Stimulated activated CD4-positive, alpha-beta T cell treated with anti-CD3 and anti-CD28 coated beads, Interleukin-4, amount 100 ng/mL, for 48 hours (primary cell): Measurements from ENCODE around the gene BCAT1.
"Not testable (repeated sequence)": the region's sequence is repeated elsewhere in the genome, so short reads cannot be mapped to it uniquely, and the experiment has no call there.

ENCODE experiments used
- DNase-seq, 2 donors: peaks; one replicate each; pipeline ENCODE4 v3.0.0-alpha.2; 2020; ENCODE audit warnings: low read depth in 2 of 2

Gene BCAT1

DNA sequence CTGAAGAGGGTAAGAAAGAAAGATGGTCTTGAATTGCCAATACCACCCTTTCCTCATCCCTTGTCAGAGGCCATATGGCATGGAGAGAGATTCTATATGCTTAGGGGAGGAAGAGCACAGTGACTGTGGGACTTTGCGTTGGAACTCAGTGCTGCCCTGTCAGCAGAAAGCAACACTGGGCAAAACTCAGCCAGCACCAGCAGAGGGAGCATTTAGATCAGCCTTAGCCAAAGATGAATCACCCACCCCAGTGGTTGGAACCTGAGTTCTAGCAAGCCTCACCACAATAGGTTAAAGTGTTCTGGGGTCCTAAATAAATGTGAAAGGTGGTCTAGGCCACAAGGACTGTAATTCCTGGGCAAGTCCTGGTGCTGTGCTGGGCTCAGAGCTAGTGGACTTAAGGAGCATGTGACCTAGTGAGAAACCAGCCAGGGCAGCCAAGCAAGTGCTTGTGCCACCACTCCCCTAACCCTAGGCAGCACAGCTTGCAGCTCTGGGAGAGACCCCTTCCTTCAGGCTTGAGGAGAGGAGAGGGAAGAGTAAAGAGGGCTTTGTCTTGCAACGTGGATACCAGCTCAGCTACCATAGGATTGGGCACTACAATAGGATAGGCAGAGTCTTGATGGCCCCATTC, 11.4 kb upstream of the BCAT1 start:
- peak; percentile 32 to 39 for DNase-seq

GRCh38 chr12:24956351-24956750, 7.5 kb upstream of the BCAT1 start:
- not testable (repeated sequence) for DNase-seq

GRCh38 chr12:24955853-24956252, 7.0 kb upstream of the BCAT1 start:
- DNase-seq: no peak

DNA sequence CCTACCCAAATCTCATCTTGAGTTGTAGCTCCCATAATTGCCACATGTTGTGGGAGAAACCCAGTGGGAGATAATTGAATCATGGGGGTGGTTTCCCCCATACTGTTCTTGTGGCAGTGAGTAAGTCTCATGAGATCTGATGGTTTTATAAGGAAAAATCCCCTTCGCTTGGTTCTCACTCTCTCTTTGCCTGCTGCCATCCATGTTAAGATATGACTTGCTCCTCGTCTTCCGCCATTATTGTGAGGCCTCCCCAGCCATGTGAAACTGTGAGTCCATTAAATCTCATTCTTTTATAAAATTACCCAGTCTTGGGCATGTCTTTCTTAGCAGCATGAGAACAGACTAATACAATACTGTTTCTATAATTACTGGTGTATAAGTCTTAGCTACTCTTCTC, 6.5 kb upstream of the BCAT1 start:
- peak in 1 of 2 donors; percentile 9 for DNase-seq

DNA sequence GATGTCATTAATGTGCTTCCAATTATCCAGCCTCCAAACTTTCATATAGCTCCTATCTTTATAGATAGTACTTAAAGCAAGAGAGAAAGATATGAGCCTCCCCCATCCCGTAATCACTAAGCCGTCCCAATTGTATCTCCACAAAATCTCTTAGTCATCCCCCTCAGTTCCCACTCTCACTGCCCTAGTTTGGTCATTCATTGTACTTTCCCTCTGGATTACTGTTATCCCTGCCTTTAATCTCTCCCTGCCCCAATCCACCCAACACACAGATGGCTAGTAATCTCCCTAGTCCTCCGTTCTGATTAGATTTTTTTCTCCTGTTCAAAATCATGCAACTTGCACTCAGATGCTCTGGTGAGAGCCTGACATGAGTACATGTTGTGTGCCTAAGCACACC, 5.4 kb upstream of the BCAT1 start:
- DNase-seq: no peak

GRCh38 chr12:24952389-24952788, 3.5 kb upstream of the BCAT1 start:
- DNase-seq: no peak

GRCh38 chr12:24950231-24950834, 1.4 kb upstream of the BCAT1 start:
- DNase-seq: no peak

- DNase-seq: peak in 1 of 2 donors; percentile 21
Measured at GRCh38 chr12:24948420-24948756, 513 bp downstream of the BCAT1 start.

DNA sequence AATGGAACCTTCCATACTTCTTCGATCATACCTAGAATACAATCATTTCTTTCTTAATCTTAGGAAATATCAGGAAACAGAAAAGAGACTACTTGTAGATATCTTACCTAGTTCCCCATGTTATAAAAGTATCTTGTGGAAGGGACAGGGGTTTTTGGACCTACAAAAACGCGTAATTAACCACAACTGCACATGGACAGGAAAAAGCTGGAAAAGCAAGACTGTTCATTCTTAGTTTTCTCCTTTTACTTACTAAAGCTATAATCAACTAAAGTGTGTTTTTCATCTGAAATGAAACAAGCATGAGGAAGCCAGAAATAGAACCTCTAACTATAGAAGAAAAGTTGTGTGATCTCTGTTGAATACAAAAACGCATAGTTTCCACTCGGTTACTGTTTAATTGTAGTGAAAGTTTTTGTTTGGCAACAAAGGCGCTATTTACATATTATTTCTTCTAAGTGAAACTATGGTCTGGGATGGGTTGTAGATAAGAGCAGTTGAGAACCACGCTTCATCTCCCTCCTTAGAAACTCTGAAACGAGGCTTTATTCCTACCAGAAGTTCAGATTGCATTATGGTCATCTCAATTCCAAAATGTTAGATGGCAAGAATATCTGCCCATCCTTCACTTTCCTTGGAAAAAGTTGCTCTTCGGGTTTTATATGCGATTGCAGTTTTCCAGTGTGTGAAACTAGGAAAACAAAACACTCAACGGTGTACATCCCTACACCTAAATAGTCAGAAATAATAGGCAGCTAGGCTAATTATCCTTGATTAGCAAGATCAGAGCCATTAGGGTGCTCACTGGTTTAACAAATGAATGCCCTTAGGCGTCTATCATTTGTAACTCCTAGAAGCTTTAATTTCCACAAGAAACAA, 1.1 kb downstream of the BCAT1 start:
- no peak for DNase-seq

DNA sequence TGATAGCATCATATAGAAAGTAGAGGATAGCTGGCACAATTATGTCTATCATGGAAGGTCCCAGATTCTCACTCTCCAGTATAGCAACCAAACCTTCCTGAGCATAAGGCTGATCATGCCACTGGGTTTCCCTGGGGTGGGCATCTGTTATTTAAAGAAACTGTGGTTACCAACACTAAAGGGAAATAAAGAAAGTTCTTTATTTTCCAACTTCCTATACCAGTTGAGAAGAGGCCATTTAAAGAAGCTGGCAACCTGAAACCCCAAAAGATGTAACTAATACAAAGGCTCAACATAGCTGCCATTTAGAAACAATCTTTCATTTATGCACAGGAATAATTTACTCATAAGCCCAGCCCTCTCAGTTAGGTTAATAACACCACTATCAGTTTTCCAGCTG, 3.1 kb downstream of the BCAT1 start:
- no peak for DNase-seq

DNA sequence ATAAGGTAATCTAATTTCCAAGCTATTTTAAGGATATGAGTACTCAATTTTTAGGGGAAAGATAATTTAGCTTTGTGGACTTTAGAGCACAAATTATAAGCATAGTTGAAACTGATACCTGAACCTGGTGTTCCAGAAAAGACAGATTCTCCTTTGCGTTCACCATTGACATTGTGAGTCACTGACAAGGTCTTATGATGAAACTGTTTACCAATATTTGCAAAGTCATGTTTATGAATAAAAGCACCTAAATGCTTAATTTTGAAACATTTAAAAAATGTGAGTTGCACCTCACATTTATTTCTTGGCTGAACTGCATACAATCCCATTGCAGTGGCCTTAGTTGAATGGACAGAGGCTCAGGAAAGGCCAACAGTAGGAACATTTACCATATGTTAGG, 3.9 kb downstream of the BCAT1 start:
- DNase-seq: no peak

DNA sequence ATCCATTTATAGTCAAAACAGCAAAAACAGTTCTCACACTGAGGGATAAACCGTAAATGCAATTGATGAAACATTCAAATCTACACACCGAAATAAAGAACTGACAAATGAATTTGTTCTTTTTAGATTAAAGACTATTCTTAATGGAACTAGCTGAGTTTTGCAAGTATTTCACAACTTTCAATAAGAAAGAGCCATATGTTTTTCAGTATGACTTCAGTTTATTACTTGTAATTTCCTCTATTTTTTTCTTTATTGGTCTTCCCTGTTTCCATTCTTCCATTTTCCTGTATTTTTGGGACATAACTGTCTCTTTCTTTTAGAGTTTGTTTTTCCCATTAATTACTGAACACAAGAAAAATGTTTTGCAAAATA, 4.3 kb downstream of the BCAT1 start:
- DNase-seq: no peak

DNA sequence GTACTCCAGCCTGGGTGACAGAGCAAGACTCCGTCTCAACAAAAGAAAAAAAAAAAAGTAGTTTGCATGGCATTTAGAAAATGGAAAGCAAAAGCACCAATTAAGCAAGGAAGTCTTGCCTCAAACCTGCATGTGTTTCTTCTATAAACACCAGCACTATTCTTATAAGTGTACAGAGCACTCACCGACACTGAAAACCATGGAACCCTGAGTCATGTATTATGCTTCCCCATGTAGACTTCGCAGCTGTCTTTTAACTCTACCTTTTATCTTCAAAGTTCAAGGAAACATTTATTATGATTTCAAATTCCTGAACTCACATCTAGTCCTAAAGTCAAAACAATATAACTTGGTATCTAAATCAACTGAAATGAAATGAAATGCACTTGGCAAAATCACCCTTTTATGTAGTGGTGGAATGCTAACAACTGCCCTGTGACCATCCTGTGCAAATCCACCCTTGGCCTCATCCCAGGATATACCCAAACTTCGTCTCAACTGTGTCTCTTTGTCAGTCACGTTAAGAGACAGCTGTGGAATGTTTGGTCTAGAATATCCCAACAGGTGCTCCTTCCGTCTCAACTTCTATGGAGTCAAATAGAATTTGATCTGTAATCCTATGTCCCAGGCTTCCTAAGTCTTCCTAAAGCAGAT, 4.8 kb downstream of the BCAT1 start:
- no peak for DNase-seq

DNA sequence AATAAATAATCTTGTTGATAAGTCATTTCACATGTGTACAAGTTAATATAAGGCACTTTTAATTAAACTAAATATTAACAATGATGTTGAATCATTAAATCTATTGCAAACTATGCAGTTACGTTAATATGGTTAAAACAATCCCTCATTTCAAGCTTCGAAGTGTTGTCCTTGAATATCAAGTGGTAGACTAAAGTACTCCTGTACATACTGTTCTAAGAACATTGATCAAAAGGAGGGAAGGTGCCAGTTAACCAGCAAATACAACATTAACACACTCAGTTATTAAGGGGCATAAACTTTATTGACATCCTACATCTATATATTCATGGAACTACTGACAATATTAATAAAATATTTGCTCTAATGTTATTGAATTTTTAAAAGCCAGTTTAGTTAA, 8.7 kb downstream of the BCAT1 start:
- no peak for DNase-seq

- not testable (repeated sequence) for DNase-seq
Measured at GRCh38 chr12:24939551-24939950, 9.3 kb downstream of the BCAT1 start.

GRCh38 chr12:24938341-24938740, 10.6 kb downstream of the BCAT1 start:
- no peak for DNase-seq

DNA sequence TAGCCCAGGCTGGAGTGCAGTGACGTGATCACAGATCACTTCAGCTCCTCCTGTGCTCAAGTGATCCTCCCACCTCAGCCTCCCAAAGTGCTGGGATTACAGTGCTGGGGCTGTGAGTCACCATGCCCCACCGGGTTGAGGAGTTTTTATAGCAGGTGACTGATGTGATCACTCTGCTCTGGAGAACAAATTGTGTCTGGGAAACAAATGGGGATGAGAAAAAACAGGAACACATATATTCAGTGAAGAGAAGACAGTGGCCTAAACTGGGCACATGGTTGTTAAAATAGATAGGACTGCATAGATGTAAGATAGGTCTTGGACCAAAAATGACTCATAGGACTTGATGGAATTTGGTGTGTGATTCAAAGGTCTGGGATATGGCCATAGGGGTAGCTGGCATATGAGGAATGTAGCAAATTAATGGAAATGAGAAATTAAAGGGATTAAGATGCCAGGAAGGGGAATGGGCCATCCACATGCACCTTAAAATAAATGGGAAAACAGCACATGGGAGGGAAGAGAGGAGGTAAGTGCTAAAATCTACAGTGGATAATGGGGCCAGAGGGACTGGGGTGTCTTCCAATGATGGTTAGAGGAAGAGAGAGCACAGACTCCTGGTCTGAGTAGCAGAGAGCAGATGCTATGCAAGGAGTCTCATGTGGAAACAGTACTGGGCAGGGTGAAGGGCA, 11.2 kb downstream of the BCAT1 start:
- DNase-seq: no peak

DNA sequence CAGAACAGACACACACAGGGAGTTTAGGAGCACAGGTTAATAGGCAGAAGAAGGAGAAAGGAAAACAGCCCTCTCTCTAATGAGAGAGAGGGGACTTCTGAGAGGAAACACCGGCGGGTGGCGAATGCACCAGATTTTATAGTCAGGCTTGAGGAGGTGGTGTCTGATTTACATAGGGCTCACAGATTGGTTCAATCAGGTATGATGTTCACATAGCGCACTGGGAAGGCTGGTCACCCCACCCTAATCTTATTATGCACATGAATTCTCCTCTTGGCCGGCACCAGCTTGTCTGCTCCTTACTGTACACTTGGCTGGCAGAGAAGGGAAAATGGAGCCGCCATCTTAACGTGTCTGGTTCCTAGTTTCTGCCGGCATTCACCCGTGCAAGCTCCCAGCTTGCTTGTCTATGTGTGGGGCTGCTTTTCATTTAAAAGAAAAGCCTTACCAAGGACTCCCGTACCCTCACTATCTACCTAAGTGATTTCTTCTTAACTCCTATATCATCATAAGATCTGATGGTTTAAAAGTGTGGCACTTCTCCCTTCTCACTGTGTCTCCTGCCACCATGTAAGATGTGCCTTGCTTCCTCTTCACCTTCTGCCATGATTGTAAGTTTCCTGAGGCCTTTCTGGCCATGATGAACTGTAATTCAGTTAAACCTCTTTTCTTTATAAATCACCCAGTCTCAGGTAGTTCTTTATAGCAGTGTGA, 15.1 kb downstream of the BCAT1 start:
- DNase-seq: no peak

GRCh38 chr12:24931666-24932405, 17.1 kb downstream of the BCAT1 start:
- DNase-seq: no peak

DNA sequence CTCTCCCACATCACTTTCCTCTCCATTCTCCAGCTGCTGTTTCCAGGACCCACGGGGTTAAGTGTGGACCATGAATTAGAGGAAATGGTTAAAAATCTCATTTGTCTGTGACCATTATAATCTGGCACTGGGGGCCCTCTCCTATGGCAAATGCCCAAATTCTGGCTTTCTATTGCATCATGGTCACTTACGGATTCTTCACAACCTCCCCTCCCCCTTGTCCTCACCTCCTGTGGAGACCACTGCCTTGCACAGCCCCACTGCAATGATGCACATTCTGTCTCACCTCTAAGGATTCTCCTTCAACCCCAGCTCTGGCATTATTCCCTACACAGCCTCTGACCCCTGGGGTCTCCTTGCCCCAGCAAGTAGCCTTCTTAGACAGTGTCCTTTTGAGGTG, 18.9 kb downstream of the BCAT1 start:
- DNase-seq: no peak
